ENCODE data around the gene PINK1. TPM values are rescaled to one million over a fixed set of nuclear protein-coding genes. Genes with fewer than 3 reads are reported as not detected.

The PINK1 gene
- total RNA-seq, 1 donor from 2014 or later: 62.5 TPM

DNA sequence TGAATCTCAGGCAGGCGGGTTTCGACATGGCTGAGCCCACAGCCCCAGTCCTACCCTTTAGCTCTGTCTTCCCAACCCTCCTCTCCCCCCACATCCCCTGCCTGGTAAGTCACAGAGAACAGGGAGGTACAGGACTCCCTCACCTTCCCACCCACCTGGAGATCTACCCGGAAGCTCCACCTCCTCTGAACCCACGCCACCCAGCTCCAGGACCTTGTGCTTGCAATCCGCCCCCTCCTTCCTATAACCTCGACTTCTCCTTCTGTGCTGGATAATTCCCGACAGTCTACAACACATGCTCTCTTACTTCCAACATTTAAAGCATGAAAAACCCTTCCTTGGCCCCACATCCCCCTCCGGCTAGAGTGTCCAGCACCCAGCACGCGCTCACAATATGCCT is 62.3 kb downstream of the PINK1 start:
- Histone ChIP-seq H3K27ac (no peak overlapping the region), H3K4me1 (peaks cover 3% of the 10 kb centered on the region)
- intact Hi-C loops (cut with DNase I): no loop called here

GRCh38 chr1:20696397-20697333 is 63.4 kb downstream of the PINK1 start:
- intact Hi-C loops (cut with DNase I): no loop called here
- Histone ChIP-seq H3K9me3 (no peaks in the 10 kb centered on the region), H3K27ac (peak overlapping the region; percentile 76), H3K4me3 (peak overlapping the region; percentile 55), H3K36me3 (no peaks in the 10 kb centered on the region), H3K27me3 (no peaks in the 10 kb centered on the region), H3K4me1 (peaks cover 3% of the 10 kb centered on the region)
- peak; percentile 92 for DNase-seq
- peak; percentile 94 for ATAC-seq
- peak; percentile 88 for TF ChIP-seq CTCF (IDR thresholded peaks at IDR 0.05)

More for the DNA sequence above, 62.3 kb downstream of the PINK1 start:
- H3K36me3 ChIP-seq: no peaks in the 10 kb centered on the region
- DNase-seq: no peak
- ATAC-seq: no peak
- no peak for TF ChIP-seq CTCF (IDR thresholded peaks at IDR 0.05)
- H3K9me3 ChIP-seq: no peaks in the 10 kb centered on the region
- H3K4me3 ChIP-seq: no peak overlapping the region
- no peaks in the 10 kb centered on the region for H3K27me3 ChIP-seq

- Histone ChIP-seq H3K4me1 (peaks cover 3% of the 10 kb centered on the region), H3K9me3 (no peaks in the 10 kb centered on the region), H3K27me3 (no peaks in the 10 kb centered on the region), H3K4me3 (no peak overlapping the region), H3K36me3 (no peaks in the 10 kb centered on the region), H3K27ac (no peak overlapping the region)
- DNase-seq: no peak
- no peak for TF ChIP-seq CTCF (IDR thresholded peaks at IDR 0.05)
- ATAC-seq: no peak
- intact Hi-C loops (cut with DNase I): no loop called here
Measured at GRCh38 chr1:20697563-20697962, 64.3 kb downstream of the PINK1 start.

DNA sequence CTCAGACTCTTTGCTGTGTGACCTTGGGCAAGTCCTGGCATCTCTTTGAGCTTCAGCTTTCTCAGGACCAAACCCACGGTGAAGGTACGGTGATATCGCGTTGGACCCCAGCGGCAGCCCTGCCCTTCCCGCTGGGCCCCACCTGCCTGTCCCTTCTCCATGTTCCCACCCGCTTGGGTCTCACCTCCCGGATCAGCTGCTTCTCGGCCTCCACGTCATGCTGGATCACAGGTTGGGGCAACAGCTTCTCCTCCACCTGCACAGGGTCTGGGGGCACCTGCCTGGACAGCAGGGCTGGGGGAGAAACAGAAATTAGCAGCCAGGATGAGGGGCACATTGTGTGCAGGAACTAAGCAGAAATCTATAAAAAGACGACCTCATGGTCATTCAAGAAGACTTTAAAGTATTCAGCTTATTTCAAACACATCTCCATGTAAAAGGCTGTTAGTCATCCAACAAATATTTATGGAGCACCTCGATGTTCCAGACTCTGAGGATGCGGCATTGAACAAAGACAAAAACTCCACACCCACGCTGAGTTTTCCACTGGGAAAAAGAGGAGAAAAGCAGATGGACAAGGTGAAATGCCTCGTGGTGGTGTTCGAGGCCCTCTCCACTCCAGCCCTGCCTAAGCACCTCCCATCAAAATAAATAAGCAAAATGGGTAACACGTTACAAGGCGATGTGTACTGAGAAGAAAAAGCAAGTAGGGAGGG is 65.1 kb downstream of the PINK1 start:
- H3K4me1 ChIP-seq: peaks cover 3% of the 10 kb centered on the region
- H3K27ac ChIP-seq: no peak overlapping the region
- intact Hi-C loops (cut with DNase I): no loop called here
- no peaks in the 10 kb centered on the region for H3K27me3 ChIP-seq
- ATAC-seq (no peak), DNase-seq (no peak)
- no peak overlapping the region for H3K4me3 ChIP-seq
- H3K36me3 ChIP-seq: no peaks in the 10 kb centered on the region
- H3K9me3 ChIP-seq: no peaks in the 10 kb centered on the region
- TF ChIP-seq CTCF (IDR thresholded peaks at IDR 0.05): no peak

- H3K36me3 ChIP-seq: no peaks in the 10 kb centered on the region
- H3K4me1 ChIP-seq: peaks cover 3% of the 10 kb centered on the region
- DNase-seq (no peak), ATAC-seq (no peak)
- H3K4me3 ChIP-seq: no peak overlapping the region
- H3K9me3 ChIP-seq: no peaks in the 10 kb centered on the region
- intact Hi-C loops (cut with DNase I): no loop called here
- no peaks in the 10 kb centered on the region for H3K27me3 ChIP-seq
- TF ChIP-seq CTCF (IDR thresholded peaks at IDR 0.05): no peak
- no peak overlapping the region for H3K27ac ChIP-seq
Measured at GRCh38 chr1:20699558-20699957, 66.3 kb downstream of the PINK1 start.
